A673 (cell line): ENCODE data around the gene PEX19.

ENCODE experiments used
- EZH2 ChIP-seq: fragments of 200-600 bp; sonication (generic); IDR thresholded peaks from 2 replicates; pipeline ENCODE4 v1.6.1; 2017; ENCODE audit warnings: borderline replicate concordance, low read depth, mild to moderate bottlenecking, mixed read lengths, antibody characterized with exemption, low read length; ENCODE audit not compliant: poor library complexity, severe bottlenecking
- TF ChIP-seq, protein P1 (sequence below): fragments of 300-800, 200-600 bp; sonication (generic); conservative IDR thresholded peaks from 2 replicates; pipeline ENCODE4 v1.5.1; 2017; ENCODE audit warnings: low read depth, mild to moderate bottlenecking, antibody characterized with exemption, low read length, moderate library complexity, mixed read lengths

- no peak for TF ChIP-seq EZH2
- TF ChIP-seq, protein P1, sequence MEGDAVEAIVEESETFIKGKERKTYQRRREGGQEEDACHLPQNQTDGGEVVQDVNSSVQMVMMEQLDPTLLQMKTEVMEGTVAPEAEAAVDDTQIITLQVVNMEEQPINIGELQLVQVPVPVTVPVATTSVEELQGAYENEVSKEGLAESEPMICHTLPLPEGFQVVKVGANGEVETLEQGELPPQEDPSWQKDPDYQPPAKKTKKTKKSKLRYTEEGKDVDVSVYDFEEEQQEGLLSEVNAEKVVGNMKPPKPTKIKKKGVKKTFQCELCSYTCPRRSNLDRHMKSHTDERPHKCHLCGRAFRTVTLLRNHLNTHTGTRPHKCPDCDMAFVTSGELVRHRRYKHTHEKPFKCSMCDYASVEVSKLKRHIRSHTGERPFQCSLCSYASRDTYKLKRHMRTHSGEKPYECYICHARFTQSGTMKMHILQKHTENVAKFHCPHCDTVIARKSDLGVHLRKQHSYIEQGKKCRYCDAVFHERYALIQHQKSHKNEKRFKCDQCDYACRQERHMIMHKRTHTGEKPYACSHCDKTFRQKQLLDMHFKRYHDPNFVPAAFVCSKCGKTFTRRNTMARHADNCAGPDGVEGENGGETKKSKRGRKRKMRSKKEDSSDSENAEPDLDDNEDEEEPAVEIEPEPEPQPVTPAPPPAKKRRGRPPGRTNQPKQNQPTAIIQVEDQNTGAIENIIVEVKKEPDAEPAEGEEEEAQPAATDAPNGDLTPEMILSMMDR: no peak
These were observed 22.3 kb upstream of the PEX19 start for GRCh38 chr1:160307118-160307791.
